ENCODE measurements around the gene ANKRD34A. TPM values are rescaled to one million over a fixed set of nuclear protein-coding genes. Genes with fewer than 3 reads are reported as not detected.

Gene ANKRD34A
- total RNA-seq, 2 donors from 2014 or later = 1.5 to 3.4 TPM

DNA sequence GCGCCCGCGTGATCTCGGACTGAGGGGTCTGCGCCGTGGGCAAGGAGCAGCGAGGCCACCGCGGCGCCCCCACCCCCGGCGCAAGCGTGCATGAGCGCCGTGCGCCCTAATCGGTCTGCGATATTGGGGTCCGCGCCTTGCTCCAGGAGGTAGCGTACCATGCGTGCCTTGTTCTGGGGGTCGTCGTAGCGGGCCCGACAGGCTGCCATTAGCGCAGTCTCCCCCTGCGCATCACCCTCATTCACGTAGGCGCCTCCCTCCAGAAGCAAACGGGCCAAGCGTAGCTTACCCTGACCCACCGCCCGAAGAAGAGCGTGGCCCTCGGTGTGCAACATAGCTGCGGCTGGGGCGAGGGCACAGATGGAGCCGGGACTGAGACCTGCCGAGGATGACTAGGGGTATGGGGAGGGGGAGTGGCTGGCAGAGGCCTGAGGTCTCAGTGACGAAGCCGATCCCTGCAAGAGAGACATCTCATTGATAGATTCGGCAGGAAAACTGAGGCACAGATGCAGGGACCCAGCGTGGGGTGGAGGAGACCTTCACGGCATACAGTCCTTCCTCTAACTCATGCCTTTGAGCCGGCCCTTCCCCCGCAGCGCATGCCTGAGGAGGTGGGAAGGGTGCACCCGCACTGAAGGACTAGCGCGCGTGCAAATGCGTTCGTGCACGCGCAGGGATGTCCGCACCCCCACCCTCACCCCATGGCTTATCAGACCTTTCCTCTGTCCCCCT is 2.8 kb downstream of the ANKRD34A start:
- H3K4me3 ChIP-seq = peak overlapping the region; percentile 53 to 60
- H3K4me1 ChIP-seq = peaks cover 0 to 50% of the 10 kb centered on the region in 2 donors
- TF ChIP-seq, protein P1, sequence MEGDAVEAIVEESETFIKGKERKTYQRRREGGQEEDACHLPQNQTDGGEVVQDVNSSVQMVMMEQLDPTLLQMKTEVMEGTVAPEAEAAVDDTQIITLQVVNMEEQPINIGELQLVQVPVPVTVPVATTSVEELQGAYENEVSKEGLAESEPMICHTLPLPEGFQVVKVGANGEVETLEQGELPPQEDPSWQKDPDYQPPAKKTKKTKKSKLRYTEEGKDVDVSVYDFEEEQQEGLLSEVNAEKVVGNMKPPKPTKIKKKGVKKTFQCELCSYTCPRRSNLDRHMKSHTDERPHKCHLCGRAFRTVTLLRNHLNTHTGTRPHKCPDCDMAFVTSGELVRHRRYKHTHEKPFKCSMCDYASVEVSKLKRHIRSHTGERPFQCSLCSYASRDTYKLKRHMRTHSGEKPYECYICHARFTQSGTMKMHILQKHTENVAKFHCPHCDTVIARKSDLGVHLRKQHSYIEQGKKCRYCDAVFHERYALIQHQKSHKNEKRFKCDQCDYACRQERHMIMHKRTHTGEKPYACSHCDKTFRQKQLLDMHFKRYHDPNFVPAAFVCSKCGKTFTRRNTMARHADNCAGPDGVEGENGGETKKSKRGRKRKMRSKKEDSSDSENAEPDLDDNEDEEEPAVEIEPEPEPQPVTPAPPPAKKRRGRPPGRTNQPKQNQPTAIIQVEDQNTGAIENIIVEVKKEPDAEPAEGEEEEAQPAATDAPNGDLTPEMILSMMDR (IDR thresholded peaks at IDR 0.05) = no peak
- no peaks in the 10 kb centered on the region for H3K36me3 ChIP-seq
- DNase-seq (ENCODE audit: low spot score) = peak; percentile 62
- H3K27ac ChIP-seq = peak overlapping the region; percentile 93
- H3K9me3 ChIP-seq = no peaks in the 10 kb centered on the region
- H3K27me3 ChIP-seq = no peaks in the 10 kb centered on the region

DNA sequence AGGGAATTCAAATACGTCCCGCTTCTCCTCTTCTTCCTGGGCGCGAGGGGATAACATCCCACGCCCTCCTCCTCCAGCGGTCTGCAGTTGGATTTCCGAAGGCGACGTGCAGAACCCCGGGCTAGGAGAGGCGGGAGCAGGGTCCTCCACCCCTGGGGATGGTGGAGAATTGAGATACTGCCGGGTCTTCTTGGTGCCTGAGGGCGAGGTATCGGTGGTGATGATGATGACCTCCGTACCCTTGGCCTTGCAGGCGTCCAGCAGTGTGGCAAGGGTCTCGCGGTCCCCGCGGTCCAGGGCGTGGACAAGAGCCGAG is 3.3 kb downstream of the ANKRD34A start:
- TF ChIP-seq, protein P1 (IDR thresholded peaks at IDR 0.05) = no peak
- H3K9me3 ChIP-seq = no peaks in the 10 kb centered on the region
- peaks cover 0 to 56% of the 10 kb centered on the region in 2 donors for H3K4me1 ChIP-seq
- no peak for DNase-seq (ENCODE audit: low spot score)
- H3K27ac ChIP-seq = peak overlapping the region; percentile 93
- H3K4me3 ChIP-seq = peak overlapping the region; percentile 53 to 60
- no peaks in the 10 kb centered on the region for H3K36me3 ChIP-seq
- H3K27me3 ChIP-seq = no peaks in the 10 kb centered on the region

GRCh38 chr1:145960468-145961108 is 3.8 kb downstream of the ANKRD34A start:
- H3K27me3 ChIP-seq = no peaks in the 10 kb centered on the region
- peak; percentile 85 for DNase-seq (ENCODE audit: low spot score)
- H3K9me3 ChIP-seq = no peaks in the 10 kb centered on the region
- H3K4me1 ChIP-seq = peaks cover 0 to 60% of the 10 kb centered on the region in 2 donors
- H3K27ac ChIP-seq = peak overlapping the region; percentile 93
- H3K4me3 ChIP-seq = peak overlapping the region; percentile 53 to 60
- H3K36me3 ChIP-seq = no peaks in the 10 kb centered on the region
- TF ChIP-seq, protein P1 (IDR thresholded peaks at IDR 0.05) = peak in 1 of 2 donors; percentile 24

DNA sequence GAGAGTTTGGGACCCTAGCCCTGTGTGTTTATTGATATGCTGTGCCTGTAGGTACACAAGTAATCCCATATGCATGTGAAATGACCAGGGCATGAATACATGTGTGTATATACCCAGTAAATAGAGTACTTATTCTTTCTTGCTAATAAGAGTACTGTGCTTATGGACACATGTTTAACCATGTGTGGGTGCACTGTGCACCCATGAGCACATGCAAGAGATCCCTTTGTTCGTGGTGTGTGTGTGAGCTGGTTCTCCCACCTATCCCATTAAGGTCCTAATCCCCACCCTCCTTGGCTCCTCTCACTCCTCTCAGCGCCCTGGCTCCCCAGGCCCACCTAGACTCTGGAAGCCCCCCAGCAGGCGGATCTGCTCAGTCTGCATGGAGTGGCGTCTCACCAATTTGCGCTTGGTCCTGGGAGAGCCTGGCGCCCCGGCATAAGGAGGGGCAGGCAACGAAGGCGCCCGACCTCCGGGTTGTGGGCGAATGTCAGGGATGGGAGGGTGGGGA is 4.4 kb downstream of the ANKRD34A start:
- H3K4me3 ChIP-seq = peak overlapping the region; percentile 53 to 60
- H3K9me3 ChIP-seq = no peaks in the 10 kb centered on the region
- peaks cover 0 to 66% of the 10 kb centered on the region in 2 donors for H3K4me1 ChIP-seq
- peak overlapping the region; percentile 93 for H3K27ac ChIP-seq
- DNase-seq (ENCODE audit: low spot score) = no peak
- no peaks in the 10 kb centered on the region for H3K36me3 ChIP-seq
- no peaks in the 10 kb centered on the region for H3K27me3 ChIP-seq
- TF ChIP-seq, protein P1 (IDR thresholded peaks at IDR 0.05) = no peak

DNA sequence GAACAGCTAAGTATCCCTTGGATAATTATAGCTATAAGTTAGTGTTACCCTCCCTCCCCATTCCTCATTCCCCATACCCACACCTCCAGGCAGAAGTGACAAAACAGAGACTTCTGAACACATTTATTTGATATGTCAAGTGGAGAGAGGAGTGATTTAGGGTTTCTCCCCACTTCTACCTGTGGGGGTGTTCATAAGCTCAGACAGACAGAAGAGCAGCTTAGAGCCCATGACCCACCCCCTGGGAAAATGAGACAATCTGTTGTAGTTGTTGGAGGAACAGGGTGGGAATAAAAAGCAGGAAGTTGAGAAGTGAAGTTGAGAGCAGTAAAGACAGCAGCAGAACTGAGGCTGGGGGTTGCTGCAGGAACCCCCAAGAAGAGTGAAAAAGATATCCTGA is 5.0 kb downstream of the ANKRD34A start:
- DNase-seq (ENCODE audit: low spot score) = no peak
- no peaks in the 10 kb centered on the region for H3K36me3 ChIP-seq
- no peaks in the 10 kb centered on the region for H3K9me3 ChIP-seq
- H3K4me1 ChIP-seq = peaks cover 0 to 73% of the 10 kb centered on the region in 2 donors
- no peak overlapping the region for H3K4me3 ChIP-seq
- H3K27me3 ChIP-seq = no peaks in the 10 kb centered on the region
- TF ChIP-seq, protein P1 (IDR thresholded peaks at IDR 0.05) = no peak
- H3K27ac ChIP-seq = peak overlapping the region; percentile 93 to 98

Measured in right atrium auricular region (tissue), 2 donors.